NK-92 treated with Interleukin-12 subunit alpha and Interleukin-12 subunit beta, amount 100 ng/mL, for 24 hours (cell line): ENCODE data around the gene TBC1D3K.
"Not testable (repeated sequence)": the region's sequence is repeated elsewhere in the genome, so short reads cannot be mapped to it uniquely, and the experiment has no call there.

Experiments used
- DNase-seq: peaks from one replicate; lab custom pipeline; 2025; lab: John Stamatoyannopoulos, UW

Gene TBC1D3K

DNA sequence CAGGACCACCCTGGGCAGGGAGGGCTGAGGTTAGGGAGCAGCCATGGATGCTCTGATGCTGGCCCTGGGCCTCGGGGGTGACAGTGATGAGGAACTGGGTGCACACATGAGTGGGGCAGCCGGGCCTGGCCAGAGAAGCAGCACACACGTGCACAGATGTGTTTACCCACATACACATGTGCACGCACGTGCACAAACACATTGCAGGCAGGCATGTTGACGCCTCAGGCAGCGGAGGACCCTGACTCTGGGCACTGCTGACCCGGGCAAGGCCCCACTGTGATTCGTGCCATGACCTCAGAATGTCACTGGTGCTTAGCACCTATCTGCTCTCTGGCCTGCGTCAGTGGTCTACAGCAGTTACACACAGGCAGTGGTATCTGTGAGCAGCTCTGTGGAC lies at the start of gene TBC1D3K:
TBC1D3K (plus strand) TSS at position 301 of the 400 bp plus-strand sequence. CDS start 1,585 bp downstream, outside the sequence.
- DNase-seq = not testable (repeated sequence)

GRCh38 chr17:37884516-37884915 lies 39.7 kb upstream of the TBC1D3K start:
- DNase-seq = peak; percentile 3

DNA sequence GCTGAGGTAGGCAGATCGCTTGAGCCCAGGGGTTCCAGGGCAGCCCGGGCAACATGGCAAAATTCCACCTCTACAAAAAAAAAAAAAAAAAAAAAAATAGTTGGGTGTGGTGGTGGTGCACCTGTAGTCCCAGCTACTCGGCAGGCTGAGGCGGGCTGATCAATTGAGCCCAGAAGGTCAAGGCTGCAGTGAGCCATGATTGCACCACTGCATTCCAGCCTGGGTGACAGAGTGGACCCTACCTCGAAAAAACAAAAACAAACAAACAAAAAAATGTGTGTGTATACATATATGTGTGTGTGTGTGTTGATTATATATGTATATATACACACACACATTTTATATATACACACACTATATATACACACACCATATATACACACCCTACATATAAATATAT lies 39.1 kb upstream of the TBC1D3K start:
- no peak for DNase-seq

DNA sequence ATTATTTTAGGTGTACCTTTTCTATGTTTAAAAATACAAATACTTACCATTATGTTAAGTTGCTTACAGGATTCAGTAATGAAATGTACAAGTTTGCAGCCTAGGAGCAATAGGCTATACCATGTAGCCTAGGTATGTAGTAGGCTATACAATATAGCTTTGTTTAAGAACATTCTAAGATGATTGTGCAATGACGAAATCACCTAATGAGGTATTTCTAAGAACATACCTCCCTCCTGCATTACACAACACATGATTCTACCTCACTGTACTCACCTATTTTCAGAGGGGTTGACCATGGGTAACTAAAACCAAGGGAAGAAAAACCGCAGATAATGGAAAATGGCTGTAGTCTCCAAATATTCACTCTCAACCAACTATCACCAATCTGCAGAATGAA lies 35.3 kb upstream of the TBC1D3K start:
- DNase-seq = no peak

DNA sequence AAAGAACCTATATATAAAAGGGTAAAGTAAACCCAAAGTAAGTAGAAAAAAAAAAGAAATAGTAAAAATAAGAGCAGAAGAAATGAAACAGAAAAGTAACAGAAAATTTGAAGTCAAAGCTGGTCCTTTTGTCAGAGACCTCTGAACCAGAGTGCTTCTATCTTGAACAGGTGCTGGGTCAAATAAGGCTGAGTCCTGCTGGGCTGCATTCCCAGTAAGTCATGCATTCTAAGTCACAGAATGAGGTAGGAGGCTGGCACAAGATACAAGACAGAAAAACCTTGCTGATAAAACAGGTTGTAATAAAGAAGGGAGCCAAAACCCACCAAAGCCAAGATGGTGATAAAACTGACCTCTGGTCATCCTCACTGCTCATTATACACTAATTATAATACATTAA lies 27.3 kb upstream of the TBC1D3K start:
- not testable (repeated sequence) for DNase-seq
